ENCODE measurements around the gene CDK18.

- TF ChIP-seq, protein P1, sequence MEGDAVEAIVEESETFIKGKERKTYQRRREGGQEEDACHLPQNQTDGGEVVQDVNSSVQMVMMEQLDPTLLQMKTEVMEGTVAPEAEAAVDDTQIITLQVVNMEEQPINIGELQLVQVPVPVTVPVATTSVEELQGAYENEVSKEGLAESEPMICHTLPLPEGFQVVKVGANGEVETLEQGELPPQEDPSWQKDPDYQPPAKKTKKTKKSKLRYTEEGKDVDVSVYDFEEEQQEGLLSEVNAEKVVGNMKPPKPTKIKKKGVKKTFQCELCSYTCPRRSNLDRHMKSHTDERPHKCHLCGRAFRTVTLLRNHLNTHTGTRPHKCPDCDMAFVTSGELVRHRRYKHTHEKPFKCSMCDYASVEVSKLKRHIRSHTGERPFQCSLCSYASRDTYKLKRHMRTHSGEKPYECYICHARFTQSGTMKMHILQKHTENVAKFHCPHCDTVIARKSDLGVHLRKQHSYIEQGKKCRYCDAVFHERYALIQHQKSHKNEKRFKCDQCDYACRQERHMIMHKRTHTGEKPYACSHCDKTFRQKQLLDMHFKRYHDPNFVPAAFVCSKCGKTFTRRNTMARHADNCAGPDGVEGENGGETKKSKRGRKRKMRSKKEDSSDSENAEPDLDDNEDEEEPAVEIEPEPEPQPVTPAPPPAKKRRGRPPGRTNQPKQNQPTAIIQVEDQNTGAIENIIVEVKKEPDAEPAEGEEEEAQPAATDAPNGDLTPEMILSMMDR (IDR thresholded peaks at IDR 0.05; ENCODE audit: low read length) = no peak
- no peak for TF ChIP-seq EZH2 (optimal IDR thresholded peaks at IDR 0.05; ENCODE audit: low read depth, low read length)
Observed at GRCh38 chr1:205568135-205568468, 63.6 kb downstream of the CDK18 start.
